Measurements from ENCODE around the gene FBXO45. TPM values are rescaled to one million over a fixed set of nuclear protein-coding genes. Genes with fewer than 3 reads are reported as not detected.
"Not testable (repeated sequence)": the region's sequence is repeated elsewhere in the genome, so short reads cannot be mapped to it uniquely, and the experiment has no call there.

FBXO45 gene
- polyA plus RNA-seq, 2 of the 4 experiments (the other 2 are of a cell fraction): 6.8 to 19.4 TPM

DNA sequence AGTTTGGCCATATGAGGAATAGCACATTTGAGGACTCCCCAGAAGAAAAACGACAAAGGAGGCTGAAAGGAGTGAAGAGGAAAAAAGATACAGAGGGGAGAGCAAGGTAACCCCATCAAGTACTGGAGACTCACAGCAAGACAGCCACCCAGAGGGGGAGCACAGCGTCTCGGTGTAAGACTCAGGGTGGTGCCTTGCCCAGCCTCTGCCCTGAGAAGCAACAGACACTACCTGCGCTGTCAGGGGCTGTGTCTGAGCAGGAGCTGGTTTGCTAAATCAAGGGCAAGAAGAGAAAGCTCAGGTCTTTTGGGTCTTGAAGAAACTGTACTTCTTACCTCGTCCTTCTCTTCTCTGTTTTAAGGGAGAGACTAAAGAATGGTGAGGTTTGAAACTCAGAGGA lies 27.9 kb downstream of the FBXO45 start (continued):
- TF ChIP-seq, protein P1, sequence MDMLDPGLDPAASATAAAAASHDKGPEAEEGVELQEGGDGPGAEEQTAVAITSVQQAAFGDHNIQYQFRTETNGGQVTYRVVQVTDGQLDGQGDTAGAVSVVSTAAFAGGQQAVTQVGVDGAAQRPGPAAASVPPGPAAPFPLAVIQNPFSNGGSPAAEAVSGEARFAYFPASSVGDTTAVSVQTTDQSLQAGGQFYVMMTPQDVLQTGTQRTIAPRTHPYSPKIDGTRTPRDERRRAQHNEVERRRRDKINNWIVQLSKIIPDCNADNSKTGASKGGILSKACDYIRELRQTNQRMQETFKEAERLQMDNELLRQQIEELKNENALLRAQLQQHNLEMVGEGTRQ (IDR thresholded peaks at IDR 0.05): no peak
- TF ChIP-seq PHF8 (IDR thresholded peaks at IDR 0.05; ENCODE audit: borderline replicate concordance, low read depth): no peak

DNA sequence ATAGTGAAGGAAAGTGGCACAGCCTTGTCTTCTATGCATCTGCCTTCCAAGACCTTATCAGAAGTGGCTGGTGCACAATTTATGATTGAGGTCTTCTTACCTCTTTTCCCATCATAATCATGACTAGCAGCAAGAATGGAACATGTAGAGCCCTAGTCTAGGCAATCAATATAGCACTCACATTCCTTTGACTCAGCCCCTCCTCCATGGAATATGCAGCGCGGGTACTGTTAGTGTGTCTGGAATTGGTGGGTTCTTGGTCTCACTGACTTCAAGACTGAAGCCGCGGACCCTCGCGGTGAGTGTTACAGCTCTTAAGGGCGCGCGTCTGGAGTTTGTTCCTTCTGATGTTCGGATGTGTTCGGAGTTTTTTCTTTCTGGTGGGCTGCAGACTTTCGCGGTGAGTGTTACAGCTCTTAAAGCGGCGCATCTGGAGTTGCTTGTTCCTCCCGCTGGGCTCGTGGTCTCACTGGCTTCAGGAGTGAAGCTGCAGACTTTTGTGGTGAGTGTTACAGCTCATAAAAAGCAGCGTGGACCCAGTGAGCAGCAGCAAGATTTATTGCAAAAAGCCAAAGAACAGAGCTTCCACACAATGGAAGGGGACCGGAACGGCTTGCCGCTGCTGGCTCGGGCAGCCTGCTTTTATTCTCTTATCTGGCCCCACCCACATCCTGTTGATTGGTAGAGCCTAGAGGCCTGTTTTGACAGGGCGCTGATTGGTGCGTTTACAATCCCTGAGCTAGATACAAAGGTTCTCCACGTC lies 29.7 kb downstream of the FBXO45 start:
- FAIRE-seq; CTCF ChIA-PET; H3K4me2 ChIP-seq; H3K27ac ChIP-seq; POLR2A ChIA-PET; H3K9me3 ChIP-seq; ATAC-seq; DNase-seq (ENCODE audit: low read depth in 1 of 2, low spot score in 1 of 2); H3K4me3 ChIP-seq; H3K4me1 ChIP-seq: not testable (repeated sequence)
- 86% methylated on average over 25 of the region's 25 CpGs for WGBS (ENCODE audit: missing lambda C conversion rate)

DNA sequence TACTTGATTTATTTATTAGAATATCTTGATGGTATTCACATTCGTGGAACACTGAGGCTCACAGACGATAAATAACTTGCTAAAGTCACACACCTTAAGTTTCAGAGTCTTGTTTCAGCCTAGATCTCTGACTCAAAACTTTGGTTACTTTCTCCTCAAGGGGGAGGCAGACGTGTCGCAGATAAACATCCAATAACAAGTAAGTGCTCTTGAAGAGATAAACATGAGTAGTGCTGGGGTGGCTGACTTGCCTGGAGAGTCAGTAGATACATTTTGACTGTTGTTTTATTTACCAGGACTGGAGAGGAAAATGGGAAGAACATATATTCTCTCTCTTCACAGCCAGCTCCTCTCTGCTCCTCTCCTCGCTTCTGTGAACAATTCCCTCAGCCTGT lies 31.3 kb downstream of the FBXO45 start:
- DNase-seq (ENCODE audit: low read depth in 1 of 2, low spot score in 1 of 2): peak in 1 of 2 experiments; percentile 12
- no peak for FAIRE-seq
- POLR2A ChIA-PET: no interaction called here
- Histone ChIP-seq H3K4me2 (no peak overlapping the region), H3K4me3 (no peak overlapping the region), H3K4me1 (no peaks in the 10 kb centered on the region), H3K27ac (no peak overlapping the region), H3K9me3 (no peaks in the 10 kb centered on the region)
- ATAC-seq: peak in 1 of 2 experiments; percentile 32; a peak in 2 of 6 replicates
- WGBS (ENCODE audit: missing lambda C conversion rate): 68% methylated on average over 5 of the region's 5 CpGs
- TF ChIP-seq NR3C1 (IDR thresholded peaks at IDR 0.05): no peak
- no peak for TF ChIP-seq FOXS1 (CRISPR knock-in tag; IDR thresholded peaks at IDR 0.05)
- TF ChIP-seq BHLHE40 (IDR thresholded peaks at IDR 0.05; ENCODE audit: low read depth, low read length): no peak
- no peak for TF ChIP-seq NFE2L2 (conservative IDR thresholded peaks at IDR 0.05; ENCODE audit: low read length)
- TF ChIP-seq EP300 (IDR thresholded peaks at IDR 0.05): no peak
- no peak for TF ChIP-seq GATA3 (IDR thresholded peaks at IDR 0.05; ENCODE audit: borderline replicate concordance)
- TF ChIP-seq, protein P2, sequence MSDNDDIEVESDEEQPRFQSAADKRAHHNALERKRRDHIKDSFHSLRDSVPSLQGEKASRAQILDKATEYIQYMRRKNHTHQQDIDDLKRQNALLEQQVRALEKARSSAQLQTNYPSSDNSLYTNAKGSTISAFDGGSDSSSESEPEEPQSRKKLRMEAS (IDR thresholded peaks at IDR 0.05): no peak
- no peak for TF ChIP-seq HDAC2 (IDR thresholded peaks at IDR 0.05)
- CTCF ChIA-PET: interaction anchor here (0.7 to 1.4 kb wide), 2 partner anchors 9 to 86 kb away, joined by 3 to 4 read pairs; no protein-coding TSS in a partner anchor

GRCh38 chr3:196600359-196600758 lies 31.9 kb downstream of the FBXO45 start:
- POLR2A ChIA-PET: no interaction called here
- Histone ChIP-seq H3K4me1 (no peaks in the 10 kb centered on the region), H3K4me3 (no peak overlapping the region), H3K4me2 (no peak overlapping the region), H3K9me3 (no peaks in the 10 kb centered on the region), H3K27ac (no peak overlapping the region)
- ATAC-seq (no peak), FAIRE-seq (no peak), DNase-seq (ENCODE audit: low read depth in 1 of 2, low spot score in 1 of 2) (no peak)
- WGBS (ENCODE audit: missing lambda C conversion rate): 85% methylated on average over 7 of the region's 7 CpGs
- CTCF ChIA-PET: interaction anchor here (1.4 kb wide), 1 partner anchor 9 kb away, joined by 4 read pairs; no protein-coding TSS in a partner anchor
- TF ChIP-seq RAD21 (conservative IDR thresholded peaks at IDR 0.05 in 1 of 2, IDR thresholded peaks at IDR 0.05 in 1 of 2) (no peak), NR3C1 (IDR thresholded peaks at IDR 0.05) (no peak), TP53 (CRISPR knock-in tag; IDR thresholded peaks at IDR 0.05) (no peak), CEBPB (IDR thresholded peaks at IDR 0.05) (no peak), EP300 (IDR thresholded peaks at IDR 0.05) (no peak), CHD2 (IDR thresholded peaks at IDR 0.05; ENCODE audit: low read length, partially characterized antibody) (no peak), ZSCAN20 (CRISPR knock-in tag; IDR thresholded peaks at IDR 0.05) (no peak), HOXA7 (CRISPR knock-in tag; IDR thresholded peaks at IDR 0.05) (no peak), RCOR1 (IDR thresholded peaks at IDR 0.05; ENCODE audit: low read depth, low read length) (no peak), KDM1A (IDR thresholded peaks at IDR 0.05; ENCODE audit: low read depth) (no peak), TFCP2L1 (CRISPR knock-in tag; IDR thresholded peaks at IDR 0.05) (no peak), PBX3 (IDR thresholded peaks at IDR 0.05) (no peak), GATA3 (IDR thresholded peaks at IDR 0.05; ENCODE audit: borderline replicate concordance) (no peak), MAFK (IDR thresholded peaks at IDR 0.05; ENCODE audit: partially characterized antibody) (no peak), ZC3H11A (IDR thresholded peaks at IDR 0.05) (no peak), RNF2 (IDR thresholded peaks at IDR 0.05; ENCODE audit: borderline replicate concordance, low read depth) (no peak), HDAC2 (IDR thresholded peaks at IDR 0.05) (no peak)
- TF ChIP-seq, protein P3, sequence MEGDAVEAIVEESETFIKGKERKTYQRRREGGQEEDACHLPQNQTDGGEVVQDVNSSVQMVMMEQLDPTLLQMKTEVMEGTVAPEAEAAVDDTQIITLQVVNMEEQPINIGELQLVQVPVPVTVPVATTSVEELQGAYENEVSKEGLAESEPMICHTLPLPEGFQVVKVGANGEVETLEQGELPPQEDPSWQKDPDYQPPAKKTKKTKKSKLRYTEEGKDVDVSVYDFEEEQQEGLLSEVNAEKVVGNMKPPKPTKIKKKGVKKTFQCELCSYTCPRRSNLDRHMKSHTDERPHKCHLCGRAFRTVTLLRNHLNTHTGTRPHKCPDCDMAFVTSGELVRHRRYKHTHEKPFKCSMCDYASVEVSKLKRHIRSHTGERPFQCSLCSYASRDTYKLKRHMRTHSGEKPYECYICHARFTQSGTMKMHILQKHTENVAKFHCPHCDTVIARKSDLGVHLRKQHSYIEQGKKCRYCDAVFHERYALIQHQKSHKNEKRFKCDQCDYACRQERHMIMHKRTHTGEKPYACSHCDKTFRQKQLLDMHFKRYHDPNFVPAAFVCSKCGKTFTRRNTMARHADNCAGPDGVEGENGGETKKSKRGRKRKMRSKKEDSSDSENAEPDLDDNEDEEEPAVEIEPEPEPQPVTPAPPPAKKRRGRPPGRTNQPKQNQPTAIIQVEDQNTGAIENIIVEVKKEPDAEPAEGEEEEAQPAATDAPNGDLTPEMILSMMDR (IDR thresholded peaks at IDR 0.05): no peak

Data from A549 (cell line).